ENCODE measurements around the gene MBD3. TPM values are rescaled to one million over a fixed set of nuclear protein-coding genes. Genes with fewer than 3 reads are reported as not detected.

MBD3 gene
- total and polyA plus RNA-seq, 2 experiments from 2014 or later: 66.6 to 84.5 TPM

DNA sequence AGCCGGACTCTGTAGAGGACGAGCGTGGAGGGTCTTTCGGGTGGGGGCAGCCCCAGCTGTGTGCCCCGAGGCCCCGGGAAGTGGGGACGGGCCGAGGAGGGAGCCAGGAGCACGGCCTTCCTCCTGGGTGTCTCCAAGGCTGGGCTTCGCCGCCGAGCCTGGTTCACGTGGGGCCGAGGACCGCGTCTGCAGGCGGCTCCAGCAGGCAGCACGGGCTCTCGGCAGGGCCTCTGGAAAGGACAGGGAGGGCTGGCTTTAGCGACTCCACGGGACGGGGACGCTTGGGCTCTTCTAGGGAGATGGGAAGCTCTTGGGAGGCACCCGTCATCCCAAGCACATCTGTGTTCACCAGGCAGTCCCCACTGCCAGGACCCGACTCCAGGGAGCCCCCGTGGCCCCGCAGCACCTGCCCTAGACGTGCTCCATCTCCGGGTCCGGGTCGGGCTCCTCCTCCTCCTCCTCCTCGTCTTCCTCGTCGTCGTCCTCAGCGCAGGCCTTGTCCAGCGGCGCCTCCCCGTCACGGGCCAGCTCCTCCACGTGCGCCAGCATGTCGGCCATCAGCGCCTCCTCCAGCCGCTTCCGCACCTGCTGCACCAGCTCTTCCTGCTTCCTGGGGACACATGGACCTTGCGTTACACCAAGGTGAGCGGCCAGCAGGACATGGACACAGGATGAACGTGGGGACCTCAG, 14.6 kb downstream of the MBD3 start:
- H3K9me3 ChIP-seq (ENCODE audit: low read depth): no peaks in the 10 kb centered on the region
- no peak overlapping the region for H2AFZ ChIP-seq
- no peaks in the 10 kb centered on the region for H3K27me3 ChIP-seq
- no peak for TF ChIP-seq EZH2 (IDR thresholded peaks at IDR 0.05; ENCODE audit: borderline replicate concordance)
- TF ChIP-seq CTCF (IDR thresholded peaks at IDR 0.05; ENCODE audit: poor library complexity): no peak
- no peak for TF ChIP-seq EZH2phosphoT487 (IDR thresholded peaks at IDR 0.05; ENCODE audit: low read depth, severe bottlenecking, unreplicated experiment)
- no peak for DNase-seq (ENCODE audit: low spot score)
- H3K4me3 ChIP-seq: no peak overlapping the region
- no peak overlapping the region for H3K4me2 ChIP-seq
- WGBS (ENCODE audit: low lambda C conversion rate, missing lambda C conversion rate): 96% methylated on average over 45 of the region's 49 CpGs
- no peaks in the 10 kb centered on the region for H3K4me1 ChIP-seq (ENCODE audit: insufficient read depth)
- H3K36me3 ChIP-seq (replicated peaks; ENCODE audit: insufficient read depth, low read depth): no peaks in the 10 kb centered on the region
- H4K20me1 ChIP-seq (ENCODE audit: insufficient read depth, poor library complexity, severe bottlenecking): peaks cover 4% of the 10 kb centered on the region
- H3K27ac ChIP-seq: no peak overlapping the region
- H3K79me2 ChIP-seq: peaks cover 7% of the 10 kb centered on the region
- H3K9me2 ChIP-seq (replicated peaks; ENCODE audit: insufficient read depth): no peaks in the 10 kb centered on the region

DNA sequence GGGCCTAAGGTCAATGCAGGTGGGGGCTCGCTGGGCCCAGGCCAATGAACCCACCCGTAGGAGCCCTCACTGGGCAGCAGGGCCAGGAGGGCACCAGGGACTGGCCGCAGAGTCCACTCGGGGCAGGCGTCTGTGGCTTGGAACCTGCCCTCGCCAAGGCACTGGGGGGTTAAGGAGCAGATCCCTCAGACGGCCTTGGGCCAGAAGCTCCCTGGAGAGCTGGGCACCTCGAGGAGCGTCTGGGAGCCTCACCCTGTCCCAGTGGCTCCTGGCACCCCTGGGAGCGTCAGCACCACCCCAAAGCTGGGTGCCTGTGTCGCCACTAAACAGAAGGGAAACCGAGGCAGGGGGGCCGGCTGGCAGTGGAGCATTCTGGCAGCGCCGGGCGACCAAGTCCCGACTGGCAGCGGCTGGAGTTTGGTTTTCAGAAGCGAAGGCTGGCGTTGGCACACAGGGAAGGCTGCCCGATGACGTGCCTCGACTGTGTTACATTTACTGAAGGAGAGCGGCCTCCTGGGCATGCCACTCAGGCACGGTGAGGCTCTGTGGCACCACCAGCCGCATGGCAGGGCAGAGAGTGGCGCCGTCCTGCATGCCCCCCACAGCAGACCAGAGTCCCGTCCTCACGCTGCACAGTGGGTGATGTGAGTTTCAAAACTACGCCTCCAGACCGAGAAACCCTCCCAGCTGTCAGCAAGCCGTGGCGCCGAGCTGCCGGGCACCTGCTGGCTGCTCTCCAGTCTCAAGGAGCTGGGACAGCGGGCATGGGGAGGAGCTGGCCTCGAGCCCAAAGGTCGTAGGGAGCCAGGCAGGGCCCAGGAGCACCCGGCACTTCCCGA, 15.4 kb downstream of the MBD3 start:
- H3K27ac ChIP-seq: no peak overlapping the region

DNA sequence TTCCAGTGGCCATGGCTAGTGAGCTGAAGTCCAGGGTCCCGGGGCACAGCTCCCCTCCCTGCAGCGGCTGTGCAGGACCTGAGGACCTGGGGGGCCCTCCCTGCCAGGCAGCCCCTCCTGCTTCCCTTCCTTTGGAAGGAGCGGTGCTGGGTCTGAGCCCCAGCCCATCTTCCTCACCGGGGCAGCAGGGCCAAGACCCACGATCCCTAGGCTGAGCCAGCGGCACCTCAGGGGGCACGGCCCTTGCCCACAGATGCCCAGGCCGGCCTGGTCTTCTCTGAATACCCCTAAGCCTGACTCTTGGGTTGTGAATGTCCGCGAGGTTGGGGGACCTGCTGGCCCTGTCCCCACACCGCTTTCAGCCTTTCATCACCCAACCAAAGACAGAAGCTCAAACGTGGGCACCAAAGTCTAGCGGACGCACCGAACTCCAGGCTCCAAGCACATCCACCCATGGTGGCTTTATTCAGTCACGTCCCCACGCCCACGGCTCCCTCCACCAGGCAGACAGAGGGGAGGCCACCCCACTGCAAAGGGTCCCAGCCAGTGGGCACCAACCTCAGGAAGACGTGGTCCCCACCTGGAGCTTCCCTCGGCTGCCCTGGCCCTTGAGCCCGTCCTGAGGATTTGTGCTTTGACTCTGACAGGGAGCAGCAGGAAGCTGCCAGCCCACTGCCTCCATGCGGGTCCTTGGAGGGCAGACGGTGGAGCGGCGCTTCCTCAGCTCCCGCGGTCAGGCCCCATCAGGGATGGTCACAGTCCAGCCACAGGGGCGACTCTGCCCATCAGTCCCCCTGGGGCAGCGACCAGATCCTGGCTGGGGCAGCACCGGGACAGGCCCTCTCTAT, 16.2 kb downstream of the MBD3 start:
- TF ChIP-seq CTCF (IDR thresholded peaks at IDR 0.05; ENCODE audit: poor library complexity): no peak
- TF ChIP-seq EZH2phosphoT487 (IDR thresholded peaks at IDR 0.05; ENCODE audit: low read depth, severe bottlenecking, unreplicated experiment): no peak
- TF ChIP-seq EZH2 (IDR thresholded peaks at IDR 0.05; ENCODE audit: borderline replicate concordance): no peak
- 95% methylated on average over 30 of the region's 30 CpGs for WGBS (ENCODE audit: low lambda C conversion rate, missing lambda C conversion rate)

More for the DNA sequence above, 15.4 kb downstream of the MBD3 start:
- no peaks in the 10 kb centered on the region for H3K27me3 ChIP-seq
- no peaks in the 10 kb centered on the region for H3K36me3 ChIP-seq (replicated peaks; ENCODE audit: insufficient read depth, low read depth)
- no peak for TF ChIP-seq CTCF (IDR thresholded peaks at IDR 0.05; ENCODE audit: poor library complexity)
- peaks cover 4% of the 10 kb centered on the region for H4K20me1 ChIP-seq (ENCODE audit: insufficient read depth, poor library complexity, severe bottlenecking)
- H3K9me3 ChIP-seq (ENCODE audit: low read depth): no peaks in the 10 kb centered on the region
- no peaks in the 10 kb centered on the region for H3K79me2 ChIP-seq
- no peaks in the 10 kb centered on the region for H3K4me1 ChIP-seq (ENCODE audit: insufficient read depth)
- H2AFZ ChIP-seq: no peak overlapping the region
- no peaks in the 10 kb centered on the region for H3K9me2 ChIP-seq (replicated peaks; ENCODE audit: insufficient read depth)
- no peak overlapping the region for H3K4me3 ChIP-seq
- 96% methylated on average over 41 of the region's 41 CpGs for WGBS (ENCODE audit: low lambda C conversion rate, missing lambda C conversion rate)
- DNase-seq (ENCODE audit: low spot score): no peak
- H3K4me2 ChIP-seq: no peak overlapping the region

More for the DNA sequence above, 16.2 kb downstream of the MBD3 start:
- Histone ChIP-seq H3K4me1 (ENCODE audit: insufficient read depth) (no peaks in the 10 kb centered on the region), H3K4me2 (no peak overlapping the region), H3K27ac (no peak overlapping the region), H3K36me3 (replicated peaks; ENCODE audit: insufficient read depth, low read depth) (no peaks in the 10 kb centered on the region), H3K27me3 (no peaks in the 10 kb centered on the region), H3K9me3 (ENCODE audit: low read depth) (no peaks in the 10 kb centered on the region), H3K79me2 (no peaks in the 10 kb centered on the region), H3K4me3 (no peak overlapping the region), H2AFZ (no peak overlapping the region), H4K20me1 (ENCODE audit: insufficient read depth, poor library complexity, severe bottlenecking) (no peaks in the 10 kb centered on the region), H3K9me2 (replicated peaks; ENCODE audit: insufficient read depth) (no peaks in the 10 kb centered on the region)
- DNase-seq (ENCODE audit: low spot score): no peak
